PC-9 (cell line): ENCODE measurements around the gene TPRN. TPM values are rescaled to one million over a fixed set of nuclear protein-coding genes. Genes with fewer than 3 reads are reported as not detected.

Experiments
- BruUV-seq: library from RNA; stranded (reverse); fragments of 400-500 nt; replicated peaks from 2 replicates; lab custom pipeline; 2021; lab: Mats Ljungman, UMichigan
- CTCF ChIA-PET: fragments of 300-600 bp; sonication (Branson Sonifier 250); formaldehyde crosslinking; loops from one replicate; lab custom pipeline; 2022; ENCODE audit warnings: antibody characterized with exemption; lab: Charles Lee
- POLR2A ChIA-PET: fragments of 300-600 bp; sonication (Branson Sonifier 250); formaldehyde crosslinking; loops from one replicate; lab custom pipeline; 2022; ENCODE audit warnings: antibody characterized with exemption; ENCODE audit not compliant: unreplicated experiment; lab: Charles Lee
- DNase-seq, 2 experiments: peaks; one replicate each; pipeline versions ENCODE4 v3.0.0 to v3.0.0-alpha.2; 2015 to 2022; ENCODE audit warnings: mixed read lengths in 1 of 2
- H2AFZ ChIP-seq: fragments of 200-600 bp; sonication (generic); 2 replicates; pipeline ENCODE4 v1.8.1; 2017; ENCODE audit warnings: antibody characterized with exemption
- H3F3A ChIP-seq: fragments of 200-600 bp; sonication (generic); 2 replicates; pipeline ENCODE4 v1.8.1; 2017; ENCODE audit warnings: antibody characterized with exemption, mild to moderate bottlenecking, low read depth; ENCODE audit not compliant: insufficient read depth
- H3K27ac ChIP-seq: fragments of 200-600 bp; sonication (generic); 2 replicates; pipeline ENCODE4 v1.6.1; 2016; ENCODE audit warnings: mixed run types
- H3K27me3 ChIP-seq: fragments of 200-600 bp; sonication (generic); 2 replicates; pipeline ENCODE4 v1.6.1; 2016; ENCODE audit warnings: low read depth, mixed run types; ENCODE audit not compliant: insufficient read depth
- H3K36me3 ChIP-seq: fragments of 200-600 bp; sonication (generic); 2 replicates; pipeline ENCODE4 v1.6.1; 2016; ENCODE audit warnings: low read depth, mixed run types
- H3K4me1 ChIP-seq: fragments of 200-600 bp; sonication (generic); replicated peaks from 2 replicates; pipeline ENCODE4 v1.6.1; 2016; ENCODE audit warnings: mixed run types; ENCODE audit not compliant: insufficient read depth
- H3K4me2 ChIP-seq: fragments of 200-600 bp; sonication (generic); 2 replicates; pipeline ENCODE4 v1.6.1; 2017; ENCODE audit warnings: mixed run types
- H3K4me3 ChIP-seq: fragments of 200-600 bp; sonication (generic); 2 replicates; pipeline ENCODE4 v1.6.1; 2016; ENCODE audit warnings: mixed run types
- H3K79me2 ChIP-seq: fragments of 200-600 bp; sonication (generic); 2 replicates; pipeline ENCODE4 v1.6.1; 2017; ENCODE audit warnings: low read depth, mixed run types
- H3K9me2 ChIP-seq: fragments of 200-600 bp; sonication (generic); 2 replicates; pipeline ENCODE4 v1.8.1; 2017; ENCODE audit warnings: mild to moderate bottlenecking; ENCODE audit not compliant: insufficient read depth
- H3K9me3 ChIP-seq: fragments of 200-600 bp; sonication (generic); 2 replicates; pipeline ENCODE4 v1.8.1; 2016; ENCODE audit warnings: low read depth; ENCODE audit not compliant: insufficient read depth
- H4K20me1 ChIP-seq: fragments of 200-600 bp; sonication (generic); 2 replicates; pipeline ENCODE4 v1.8.1; 2017; ENCODE audit not compliant: insufficient read depth
- EZH2 ChIP-seq: fragments of 200-600 bp; sonication (generic); IDR thresholded peaks from 2 replicates; pipeline ENCODE4 v1.8.0; 2017; ENCODE audit warnings: antibody characterized with exemption, low read depth
- intact Hi-C: fragments of 100-400 bp; cut with micrococcal nuclease; formaldehyde crosslinking; loops from one replicate; pipeline ENCODE4 v1.10.0; 2022; ENCODE audit not compliant: unreplicated experiment
- total RNA-seq: library from RNA; stranded (reverse); gene quantifications from 2 replicates; pipeline ENCODE4 v1.2.3, GENCODE V29; 2021
- TF ChIP-seq, protein P1 (sequence below): fragments of 200-600 bp; sonication (generic); conservative IDR thresholded peaks from 2 replicates; pipeline ENCODE4 v1.6.1; 2017; ENCODE audit warnings: mixed run types, antibody characterized with exemption, mild to moderate bottlenecking, moderate library complexity

Gene TPRN
- total RNA-seq, 1 experiment from 2014 or later, result 61.8 TPM

DNA sequence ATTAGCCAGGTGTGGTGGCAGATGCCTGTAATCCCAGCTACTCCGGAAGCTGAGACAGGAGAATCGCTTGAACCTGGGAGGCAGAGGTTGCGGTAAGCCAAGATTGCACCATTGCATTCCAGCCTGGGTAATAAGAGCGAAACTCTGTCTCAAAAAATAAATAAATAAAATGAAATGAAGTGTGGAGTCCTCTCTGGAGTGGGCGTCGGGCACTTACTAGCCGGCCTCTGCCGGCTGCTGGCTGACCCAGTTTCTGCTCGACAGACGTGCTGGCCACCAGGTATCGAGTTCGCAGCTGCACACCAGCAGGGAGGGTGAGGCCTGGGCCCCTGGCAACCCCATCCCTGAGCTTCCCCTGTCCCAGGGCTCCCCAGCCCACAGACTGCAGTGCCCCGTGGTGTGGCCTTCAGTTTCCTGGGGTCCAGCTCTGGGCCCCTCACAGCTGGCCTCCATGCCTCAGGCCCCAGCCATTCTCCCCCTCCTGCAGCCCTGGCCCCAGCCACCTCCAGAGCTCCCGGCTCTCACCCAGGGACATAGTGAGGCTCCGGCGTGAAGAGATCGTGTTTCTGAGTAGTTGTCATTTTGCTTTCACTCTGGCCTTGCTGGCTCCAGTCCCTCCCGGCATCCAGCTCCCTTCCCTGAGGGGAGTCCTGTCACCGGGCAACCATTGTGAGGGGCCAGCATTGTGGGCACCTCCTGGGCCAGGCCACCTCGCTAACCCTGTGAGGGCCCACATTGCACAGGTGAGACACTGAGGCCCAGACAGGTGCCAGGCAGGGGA is 46.8 kb upstream of the TPRN start:
- intact Hi-C loops, result no loop called here
- POLR2A ChIA-PET, result interaction anchor here (0.6 to 1.0 kb wide), 2 partner anchors 30 to 47 kb away, joined by 3 read pairs; partner anchors contain the start of gene TOR4A
- H3K27me3 ChIP-seq, result no peaks in the 10 kb centered on the region

DNA sequence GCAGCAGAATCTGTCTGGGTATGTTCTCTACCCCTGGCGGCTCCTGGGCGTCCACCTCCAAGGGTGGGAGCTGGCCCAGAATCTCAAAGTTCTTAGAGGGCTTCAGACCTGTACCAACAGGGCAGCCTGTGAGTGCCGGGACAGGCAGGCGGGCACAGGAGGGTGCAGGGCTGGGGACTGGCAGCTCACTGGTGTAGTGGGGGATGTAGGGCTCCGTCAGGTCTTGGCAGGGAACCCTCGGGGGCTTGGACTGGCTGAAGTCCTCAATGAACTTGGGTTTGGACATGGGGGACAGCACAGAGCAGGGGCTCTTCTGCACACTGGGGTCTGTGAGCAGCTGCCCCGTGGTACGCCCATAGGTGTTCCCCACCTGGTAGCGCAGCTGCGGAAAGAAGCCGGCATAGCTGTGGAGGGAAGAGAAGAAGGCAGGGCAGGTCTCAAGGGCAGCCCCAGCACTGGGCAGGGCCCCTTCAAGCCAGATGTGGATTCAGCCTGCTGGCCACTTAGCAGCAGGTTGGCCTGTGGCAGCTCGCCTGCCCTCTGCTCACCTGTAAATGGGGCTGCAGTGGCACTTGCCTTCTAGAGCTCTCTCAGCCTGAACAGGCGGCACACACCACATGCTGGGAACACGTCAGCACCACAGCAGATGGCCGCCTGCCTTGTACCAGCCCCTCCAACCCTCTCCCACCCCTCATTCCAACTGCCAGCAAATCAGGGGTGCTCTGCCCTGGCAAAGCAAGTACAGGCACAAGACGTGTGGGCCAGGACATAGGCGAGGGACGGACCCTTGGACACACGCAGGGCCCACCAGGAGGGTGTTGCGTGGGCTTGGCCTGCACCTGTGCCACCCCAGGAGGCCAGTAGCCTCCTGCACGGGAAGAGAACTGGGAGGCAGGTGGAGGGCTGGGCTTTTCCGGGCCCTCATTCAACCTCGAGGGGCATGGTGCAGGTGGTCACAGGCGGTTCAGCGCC is 45.2 kb upstream of the TPRN start:
- CTCF ChIA-PET, result no interaction called here
- POLR2A ChIA-PET, result interaction anchor here (0.6 to 0.7 kb wide), 2 partner anchors 229 to 301 kb away, joined by 5 to 9 read pairs; partner anchors contain the start of gene FBXW5

More for the DNA sequence above, 46.8 kb upstream of the TPRN start:
- no peak overlapping the region for H3K27ac ChIP-seq
- DNase-seq, result no peak
- H3K4me3 ChIP-seq, result no peak overlapping the region
- H2AFZ ChIP-seq, result no peak overlapping the region
- H4K20me1 ChIP-seq, result peaks cover 21% of the 10 kb centered on the region
- H3K79me2 ChIP-seq, result peaks cover 18% of the 10 kb centered on the region
- H3K9me3 ChIP-seq, result no peaks in the 10 kb centered on the region
- H3K9me2 ChIP-seq, result no peaks in the 10 kb centered on the region
- CTCF ChIA-PET, result interaction anchor here (0.7 kb wide), 1 partner anchor 11 kb away, joined by 4 read pairs; no protein-coding TSS in a partner anchor
- TF ChIP-seq, protein P1, sequence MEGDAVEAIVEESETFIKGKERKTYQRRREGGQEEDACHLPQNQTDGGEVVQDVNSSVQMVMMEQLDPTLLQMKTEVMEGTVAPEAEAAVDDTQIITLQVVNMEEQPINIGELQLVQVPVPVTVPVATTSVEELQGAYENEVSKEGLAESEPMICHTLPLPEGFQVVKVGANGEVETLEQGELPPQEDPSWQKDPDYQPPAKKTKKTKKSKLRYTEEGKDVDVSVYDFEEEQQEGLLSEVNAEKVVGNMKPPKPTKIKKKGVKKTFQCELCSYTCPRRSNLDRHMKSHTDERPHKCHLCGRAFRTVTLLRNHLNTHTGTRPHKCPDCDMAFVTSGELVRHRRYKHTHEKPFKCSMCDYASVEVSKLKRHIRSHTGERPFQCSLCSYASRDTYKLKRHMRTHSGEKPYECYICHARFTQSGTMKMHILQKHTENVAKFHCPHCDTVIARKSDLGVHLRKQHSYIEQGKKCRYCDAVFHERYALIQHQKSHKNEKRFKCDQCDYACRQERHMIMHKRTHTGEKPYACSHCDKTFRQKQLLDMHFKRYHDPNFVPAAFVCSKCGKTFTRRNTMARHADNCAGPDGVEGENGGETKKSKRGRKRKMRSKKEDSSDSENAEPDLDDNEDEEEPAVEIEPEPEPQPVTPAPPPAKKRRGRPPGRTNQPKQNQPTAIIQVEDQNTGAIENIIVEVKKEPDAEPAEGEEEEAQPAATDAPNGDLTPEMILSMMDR, result no peak
- TF ChIP-seq EZH2, result no peak
- H3K4me2 ChIP-seq, result no peak overlapping the region
- peaks cover 27% of the 10 kb centered on the region for H3F3A ChIP-seq
- H3K4me1 ChIP-seq, result peaks cover 13% of the 10 kb centered on the region
- H3K36me3 ChIP-seq, result peaks cover 13% of the 10 kb centered on the region; the same call in 1 of the 2 replicates
- BruUV-seq, result no TSS peak

More for the DNA sequence above, 45.2 kb upstream of the TPRN start:
- Histone ChIP-seq H3K36me3 (peaks cover 21% of the 10 kb centered on the region; the same call in 1 of the 2 replicates), H3K9me2 (no peaks in the 10 kb centered on the region), H3K4me3 (no peak overlapping the region), H3F3A (peaks cover 35% of the 10 kb centered on the region), H3K4me1 (peaks cover 15% of the 10 kb centered on the region), H3K27ac (no peak overlapping the region), H3K4me2 (no peak overlapping the region), H4K20me1 (peaks cover 29% of the 10 kb centered on the region), H2AFZ (no peak overlapping the region), H3K79me2 (peaks cover 26% of the 10 kb centered on the region), H3K9me3 (no peaks in the 10 kb centered on the region), H3K27me3 (no peaks in the 10 kb centered on the region)
- no peak for DNase-seq
- intact Hi-C loops, result no loop called here
- no peak for TF ChIP-seq EZH2
- TF ChIP-seq, protein P1, result no peak
- no TSS peak for BruUV-seq
